ENCODE results near the gene TCTN1.
"Not testable (repeated sequence)": the region's sequence is repeated elsewhere in the genome, so short reads cannot be mapped to it uniquely, and the experiment has no call there.

Gene TCTN1

DNA sequence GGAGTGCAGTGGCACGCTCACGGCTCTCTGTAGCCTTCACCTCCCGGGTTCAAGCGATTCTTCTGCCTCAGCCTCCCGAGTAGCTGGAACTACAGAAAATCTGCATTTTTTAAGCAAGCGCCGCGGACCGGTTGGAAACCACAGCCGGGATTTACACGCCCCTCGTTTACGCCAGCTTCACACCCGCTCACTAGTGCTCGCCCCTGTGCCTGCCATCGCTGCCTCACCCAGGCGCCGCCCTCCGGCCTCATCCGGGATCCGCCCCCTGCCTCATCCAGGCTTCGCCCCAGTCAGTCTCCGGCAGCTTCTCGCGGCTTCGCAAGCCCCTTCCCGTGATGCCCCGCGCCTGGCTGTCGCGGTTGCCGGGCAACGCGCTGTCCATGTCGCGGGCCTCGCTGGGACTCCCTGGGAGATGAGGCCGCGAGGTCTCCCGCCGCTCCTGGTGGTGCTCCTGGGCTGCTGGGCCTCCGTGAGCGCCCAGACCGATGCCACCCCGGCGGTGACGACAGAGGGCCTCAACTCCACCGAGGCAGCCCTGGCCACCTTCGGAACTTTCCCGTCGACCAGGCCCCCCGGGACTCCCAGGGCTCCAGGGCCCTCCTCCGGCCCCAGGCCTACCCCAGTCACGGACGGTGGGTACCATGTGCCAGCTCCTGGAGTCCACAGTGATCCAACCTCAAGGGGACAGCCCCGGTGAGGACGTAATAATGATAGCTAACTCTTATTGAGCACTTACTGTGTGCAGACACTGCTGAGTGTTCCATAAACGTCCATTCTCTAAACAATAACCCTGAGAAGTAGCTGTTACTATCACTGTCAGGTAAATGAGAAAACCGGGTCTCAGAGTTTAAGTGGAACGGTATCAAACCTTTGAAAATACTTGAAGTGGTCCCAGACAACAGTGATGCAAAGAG lies at the start of gene TCTN1:
TCTN1 (plus strand) TSS at position 359 of the 914 bp plus-strand sequence; CDS start at position 413, 54 bp downstream.
- peak; percentile 96 to 97 (median 97) for DNase-seq

- no peak for DNase-seq
Observed at GRCh38 chr12:110564471-110564991, 49.4 kb upstream of the TCTN1 start.

DNA sequence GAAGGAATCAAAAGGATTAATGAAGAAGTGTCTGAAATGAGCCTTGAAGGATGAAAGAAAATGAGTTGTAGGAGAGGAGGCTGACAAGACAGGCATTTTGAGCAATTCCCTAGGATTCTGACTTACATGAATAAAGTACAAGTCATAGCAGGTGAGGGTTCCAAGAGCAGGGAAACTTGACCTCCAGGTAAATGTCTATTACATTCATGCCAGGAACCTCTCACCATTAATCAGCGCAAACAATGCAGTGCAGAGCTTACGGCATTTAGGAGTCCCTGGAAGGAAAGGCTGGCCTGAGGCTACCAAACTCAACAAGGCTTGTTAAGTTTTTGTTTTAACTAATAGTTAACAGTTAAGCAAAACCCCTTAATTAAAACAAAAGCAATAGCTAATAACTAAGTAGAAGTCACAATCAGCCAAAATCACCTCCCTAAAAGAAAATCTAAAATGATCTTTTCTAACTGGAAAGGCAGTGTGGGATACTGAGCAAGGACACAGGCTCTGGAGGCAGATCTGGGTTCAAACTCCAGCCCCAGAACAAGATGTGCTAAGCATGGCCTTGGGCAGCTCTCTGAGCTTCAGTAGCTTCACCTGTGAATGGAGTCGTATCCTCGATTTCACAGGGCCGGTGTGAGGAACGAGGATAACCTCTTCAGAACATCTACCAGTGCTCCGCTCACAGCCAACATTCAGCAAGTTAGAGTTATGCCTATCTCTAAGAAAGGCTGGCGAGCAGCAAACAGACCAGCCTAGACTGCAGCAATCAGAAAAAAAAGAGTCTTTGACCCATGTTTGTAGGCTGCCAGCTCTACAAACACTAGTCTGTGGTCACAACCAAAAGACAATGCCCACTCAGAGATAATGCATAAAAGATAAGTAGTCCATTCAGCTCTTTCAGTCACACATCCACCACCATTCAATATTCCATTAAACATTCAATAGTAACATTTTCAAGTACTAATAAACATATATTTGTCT lies 47.7 kb upstream of the TCTN1 start:
- DNase-seq = no peak

DNA sequence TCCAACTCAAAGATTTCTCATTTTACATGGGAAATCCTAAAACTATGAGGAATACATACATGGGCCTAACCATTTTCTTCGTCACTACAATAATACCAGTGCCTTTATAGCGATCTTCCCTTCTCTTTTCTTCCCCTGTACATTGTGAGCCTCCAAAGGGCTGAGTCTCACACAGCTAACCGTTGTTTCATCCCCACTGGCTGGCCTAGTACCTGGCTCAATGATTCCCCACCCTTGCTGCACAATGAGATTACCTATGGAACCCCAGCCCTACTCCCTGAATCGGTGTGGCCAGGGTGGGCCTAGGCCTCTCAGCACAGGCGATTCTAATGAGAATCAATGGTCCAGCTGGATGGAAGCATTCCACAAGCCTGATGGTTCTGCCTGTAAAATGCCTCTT lies 46.9 kb upstream of the TCTN1 start:
- peak in 1 of 3 donors; percentile 16 for DNase-seq

DNA sequence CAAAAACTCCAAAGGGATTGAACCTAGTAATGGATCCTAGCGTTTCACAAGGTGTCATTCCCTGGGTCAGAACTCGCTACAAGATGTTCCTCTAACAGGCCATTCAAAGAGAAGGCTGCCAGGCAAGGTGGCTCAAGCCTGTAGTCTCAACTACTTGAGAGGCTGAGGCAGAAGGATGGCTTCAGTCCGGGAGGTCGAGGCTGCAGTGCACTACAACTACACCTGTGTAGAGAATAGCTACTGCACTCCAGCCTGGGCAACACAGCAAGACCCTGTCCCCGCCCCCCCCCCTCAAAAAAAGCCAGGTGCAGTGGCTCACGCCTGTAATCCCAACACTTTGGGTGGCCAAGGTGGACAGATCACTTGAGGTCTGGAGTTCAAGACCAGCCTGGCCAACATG lies 45.2 kb upstream of the TCTN1 start:
- DNase-seq = peak in 1 of 3 donors; percentile 11

GRCh38 chr12:110569838-110570237 lies 44.1 kb upstream of the TCTN1 start:
- not testable (repeated sequence) for DNase-seq

- not testable (repeated sequence) for DNase-seq
Observed at GRCh38 chr12:110570798-110571197, 43.1 kb upstream of the TCTN1 start.

- no peak for DNase-seq
Observed at GRCh38 chr12:110574044-110574443, 39.9 kb upstream of the TCTN1 start.

DNA sequence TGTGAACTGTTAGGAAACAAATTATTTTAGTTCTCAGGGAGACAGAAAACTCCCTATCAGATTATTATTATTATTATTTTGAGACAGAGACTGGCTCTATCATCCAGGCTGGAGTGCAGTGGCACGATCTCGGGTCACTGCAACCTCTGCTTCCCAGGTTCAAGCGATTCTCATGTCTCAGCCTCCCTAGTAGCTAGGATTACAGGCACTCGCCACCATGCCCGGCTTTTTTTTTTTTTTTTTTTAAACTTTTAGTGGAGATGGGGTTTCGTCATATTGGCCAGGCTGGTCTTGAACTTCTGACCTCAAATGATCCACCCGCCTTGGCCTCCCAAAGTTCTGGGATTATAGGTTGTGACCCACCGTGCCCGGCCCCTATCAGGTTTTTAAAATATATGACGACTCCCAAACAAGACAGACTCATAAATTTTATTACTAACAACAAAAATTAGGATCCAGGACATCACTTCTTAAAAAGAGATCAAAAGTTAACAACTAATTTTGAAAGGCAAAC lies 39.2 kb upstream of the TCTN1 start:
- DNase-seq = not testable (repeated sequence)

DNA sequence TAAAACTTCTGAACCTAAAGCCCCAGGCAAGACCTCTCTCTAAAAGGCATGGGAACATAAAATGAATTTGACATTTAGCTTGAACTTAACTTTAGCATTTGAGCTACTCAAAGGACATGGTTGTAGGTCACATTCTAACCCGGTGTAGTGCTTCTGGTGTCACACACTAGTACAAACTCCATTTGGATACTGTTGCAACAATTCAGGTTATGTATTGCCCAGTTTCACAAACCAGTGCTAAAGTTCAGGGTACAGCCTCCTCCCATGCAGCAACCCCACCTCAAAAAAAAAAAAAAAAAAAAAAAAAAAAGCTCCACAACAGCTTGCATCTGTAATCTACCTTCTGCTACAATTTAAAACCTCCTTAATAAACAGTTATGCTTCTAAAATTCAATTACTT lies 38.6 kb upstream of the TCTN1 start:
- DNase-seq = no peak

DNA sequence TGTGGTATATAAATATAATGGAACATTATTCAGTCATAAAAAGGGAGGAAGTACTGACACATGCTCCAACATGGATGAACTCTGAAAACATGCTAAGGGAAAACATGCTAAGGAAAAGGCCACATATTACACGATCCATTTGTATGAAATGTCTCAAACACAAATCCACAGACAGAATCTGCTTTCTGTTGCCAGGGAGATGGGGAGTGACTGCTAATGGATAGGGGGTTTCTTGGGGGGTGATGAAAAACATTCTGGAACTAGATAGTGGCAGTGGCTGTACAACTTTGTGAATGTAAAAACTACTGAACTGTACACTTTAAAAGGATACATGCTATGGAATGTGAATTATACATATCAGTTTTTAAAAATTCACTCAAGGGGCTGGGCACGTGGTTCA lies 37.4 kb upstream of the TCTN1 start:
- no peak for DNase-seq

DNA sequence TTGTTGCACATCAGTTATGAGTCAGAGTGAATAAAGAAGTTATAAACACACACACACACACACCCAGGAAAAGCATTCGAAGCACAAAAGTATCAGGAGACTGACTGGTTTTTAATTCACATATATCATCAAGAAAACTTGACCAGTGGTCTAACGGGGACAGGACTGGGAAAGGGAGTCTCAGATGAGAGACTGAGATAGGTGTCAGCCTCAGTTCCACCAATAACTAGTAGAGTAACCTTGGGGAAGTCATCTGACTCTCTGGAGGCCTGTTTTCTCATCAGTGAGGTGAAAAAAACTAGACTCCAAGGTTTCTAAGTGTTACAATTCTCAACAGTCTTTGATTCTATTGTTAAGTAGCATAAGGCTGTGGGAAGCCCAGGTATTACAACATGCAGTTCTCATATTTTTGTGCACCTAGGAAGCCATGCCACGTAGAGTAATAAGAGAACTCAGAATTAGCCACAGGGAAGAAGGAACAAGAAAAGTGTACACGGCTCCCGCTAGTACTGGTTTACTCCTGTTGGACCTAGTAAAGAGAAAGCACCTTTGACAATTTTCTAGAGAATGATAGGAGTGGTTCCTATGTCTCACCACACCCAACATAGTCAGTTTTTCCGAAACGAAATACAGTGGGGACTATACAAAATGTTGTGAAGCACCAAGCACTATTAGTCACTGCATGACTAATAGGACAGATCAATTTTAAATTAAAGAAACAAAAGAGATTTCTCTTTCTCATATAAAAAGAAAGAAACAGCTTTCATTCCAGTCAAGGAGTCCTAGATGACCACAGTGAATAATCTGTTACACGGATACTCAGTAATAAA lies 35.9 kb upstream of the TCTN1 start:
- peak; percentile 80 to 96 (median 91) for DNase-seq

DNA sequence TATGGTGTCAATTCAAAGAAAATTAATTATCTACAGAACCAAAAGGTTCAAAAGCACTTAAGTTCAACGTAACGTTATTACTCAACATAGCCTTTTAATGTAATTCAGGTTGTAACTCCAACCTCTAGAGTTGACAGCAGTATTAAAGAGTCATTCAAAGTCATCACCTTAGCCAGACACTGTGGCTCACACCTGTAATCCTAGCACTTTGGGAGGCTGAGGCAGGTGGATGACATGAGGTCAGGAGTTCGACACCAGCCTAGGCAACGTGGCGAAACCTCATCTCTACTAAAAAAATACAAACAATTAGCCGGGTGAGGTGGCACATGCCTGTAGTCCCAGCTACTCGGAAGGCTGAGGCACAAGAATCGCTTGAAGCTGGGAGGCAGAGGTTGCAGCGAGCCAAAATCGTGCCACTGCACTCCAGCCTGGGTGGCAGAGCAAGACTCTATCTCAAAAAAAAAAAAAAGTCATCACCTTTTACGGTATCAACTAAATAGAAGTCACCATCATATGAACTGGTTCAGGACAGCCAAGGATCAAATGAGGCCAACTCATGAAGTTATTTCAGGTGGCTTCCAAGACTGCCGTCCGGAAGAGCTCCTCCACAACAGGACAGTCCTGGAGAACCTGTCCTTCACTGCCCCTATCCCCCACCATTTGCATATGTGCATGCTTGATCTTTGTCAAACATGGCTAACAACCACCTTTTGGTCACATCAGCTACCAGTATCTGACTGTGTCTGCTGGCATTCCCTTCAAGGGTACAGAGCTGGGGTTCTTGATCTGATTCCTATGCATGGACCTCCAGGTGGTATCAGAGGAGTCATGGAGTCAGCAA lies 35.0 kb upstream of the TCTN1 start:
- no peak for DNase-seq

DNA sequence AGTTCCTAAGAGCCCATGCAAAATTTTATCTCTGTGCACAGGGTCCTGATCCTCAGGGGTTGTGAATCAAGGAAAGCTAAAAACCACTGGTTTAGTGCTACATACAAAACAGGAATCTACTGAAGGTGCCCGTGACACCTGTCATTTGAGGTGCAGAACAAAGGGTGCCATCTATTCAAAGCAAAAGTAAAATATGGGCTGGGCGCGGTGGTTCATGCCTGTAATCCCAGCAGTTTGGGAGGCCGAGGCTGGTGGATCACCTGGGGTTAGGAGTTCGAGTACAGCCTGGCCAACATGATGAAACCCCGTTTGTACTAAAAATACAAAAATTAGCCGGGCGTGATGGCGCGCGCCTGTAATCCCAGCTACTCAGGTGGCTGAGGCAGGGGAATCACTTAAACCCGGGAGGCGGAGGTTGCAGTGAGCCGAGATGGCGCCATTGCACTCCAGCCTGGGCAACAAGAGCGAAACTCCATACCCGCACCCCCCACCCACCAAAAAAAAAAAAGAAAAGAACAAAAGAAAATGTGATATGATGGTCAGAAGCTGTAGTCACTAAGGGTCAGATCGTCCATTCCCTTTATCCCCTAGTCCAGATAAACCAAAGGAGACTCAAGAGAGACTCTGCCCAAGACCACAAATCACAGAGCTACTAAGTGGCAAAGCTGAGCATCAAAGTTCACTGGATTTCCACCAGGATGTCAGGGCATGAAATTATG lies 34.2 kb upstream of the TCTN1 start:
- no peak for DNase-seq

GRCh38 chr12:110581931-110582275 lies 32.0 kb upstream of the TCTN1 start:
- no peak for DNase-seq

DNA sequence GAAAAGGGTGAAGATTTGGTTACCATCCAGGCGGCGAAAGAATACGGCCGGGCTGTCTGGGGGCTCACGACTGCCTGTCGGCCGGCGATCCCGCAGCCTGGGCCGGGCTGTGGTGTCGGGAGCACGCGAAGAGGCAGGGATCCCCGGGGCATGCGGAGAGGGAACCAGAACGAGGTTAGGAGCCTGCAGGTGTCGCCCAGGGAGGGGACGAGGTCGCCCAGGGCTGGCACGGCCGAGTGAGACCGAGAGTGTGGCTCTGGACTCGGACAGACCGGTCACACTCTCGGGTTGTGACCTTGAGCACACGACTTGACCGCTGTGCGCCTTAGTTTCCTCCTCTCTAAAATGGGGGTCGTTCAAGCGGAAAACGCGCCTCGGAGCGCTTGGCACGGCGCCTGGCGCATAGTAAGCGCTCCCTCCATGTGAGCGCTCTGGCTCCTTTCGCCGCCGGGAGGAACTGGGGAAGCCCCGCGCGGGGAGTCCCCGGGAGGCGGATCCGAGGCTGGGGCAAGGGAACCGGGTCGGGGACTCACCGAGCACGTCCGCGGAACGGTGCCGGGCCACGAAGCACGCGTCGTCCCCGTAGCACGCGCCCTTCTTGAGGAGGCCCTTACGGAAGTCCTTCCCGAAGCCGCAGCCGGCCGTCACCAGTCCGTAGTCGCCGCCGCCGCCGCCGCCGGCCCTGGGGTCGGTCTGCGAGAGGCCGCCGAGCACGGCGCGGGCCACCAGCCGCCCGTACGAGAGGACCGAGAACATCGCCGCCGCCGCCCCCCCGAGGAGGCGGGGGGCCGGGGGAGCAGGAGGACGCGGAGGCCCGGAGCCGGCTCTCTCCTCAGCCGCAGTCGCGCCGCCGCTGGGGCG lies 31.4 kb upstream of the TCTN1 start:
- DNase-seq = peak; percentile 89 to 96 (median 90)

DNA sequence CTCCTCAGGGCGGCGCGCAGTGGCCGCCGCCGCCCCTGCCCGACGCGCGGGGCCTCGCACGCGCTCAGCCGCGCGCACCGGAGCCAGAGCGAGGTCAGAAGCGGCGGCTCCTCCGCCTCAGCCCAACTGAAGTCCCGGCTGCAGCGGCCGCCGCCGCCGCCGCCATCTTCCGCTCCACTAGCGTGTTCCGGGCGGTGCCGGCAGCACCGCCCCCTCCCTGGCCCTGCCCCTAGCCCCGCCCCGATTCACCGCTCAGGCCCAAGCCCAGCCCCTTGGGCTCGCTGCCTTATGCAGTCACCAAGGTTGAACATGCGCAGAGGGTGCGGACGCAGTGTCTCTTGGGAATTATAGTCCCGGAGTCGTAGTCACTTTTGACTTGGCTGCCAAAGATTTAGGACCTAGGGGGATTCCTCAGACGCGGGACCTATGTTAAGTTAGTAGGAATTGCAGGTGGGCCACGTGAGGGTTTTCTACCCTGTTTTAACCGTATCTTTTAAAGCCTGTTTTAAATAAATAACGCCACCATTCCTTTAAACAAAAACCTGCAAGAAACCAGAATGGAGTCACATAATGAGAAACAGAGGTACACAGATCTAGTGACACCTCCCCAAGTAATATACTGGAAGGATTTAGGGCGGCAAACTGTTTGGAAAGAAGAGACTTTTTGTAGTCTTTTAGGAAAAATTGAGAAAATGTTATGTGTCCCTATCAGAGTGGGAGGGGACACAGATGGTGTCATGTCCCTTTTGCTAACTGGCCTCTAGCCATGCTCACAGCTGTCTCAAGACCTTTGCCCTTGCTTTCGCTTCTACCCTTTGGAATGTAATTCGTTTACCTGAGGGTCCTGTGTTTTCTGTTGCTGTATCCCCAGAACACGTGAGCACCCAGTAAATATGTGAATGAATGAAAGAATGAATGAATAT lies 30.5 kb upstream of the TCTN1 start, which contains the start of gene PPTC7:
PPTC7 (minus strand) TSS at position 182 of the 923 bp plus-strand sequence. CDS start 287 bp downstream, outside the sequence.
- DNase-seq = peak; percentile 98 to 99 (median 98)

DNA sequence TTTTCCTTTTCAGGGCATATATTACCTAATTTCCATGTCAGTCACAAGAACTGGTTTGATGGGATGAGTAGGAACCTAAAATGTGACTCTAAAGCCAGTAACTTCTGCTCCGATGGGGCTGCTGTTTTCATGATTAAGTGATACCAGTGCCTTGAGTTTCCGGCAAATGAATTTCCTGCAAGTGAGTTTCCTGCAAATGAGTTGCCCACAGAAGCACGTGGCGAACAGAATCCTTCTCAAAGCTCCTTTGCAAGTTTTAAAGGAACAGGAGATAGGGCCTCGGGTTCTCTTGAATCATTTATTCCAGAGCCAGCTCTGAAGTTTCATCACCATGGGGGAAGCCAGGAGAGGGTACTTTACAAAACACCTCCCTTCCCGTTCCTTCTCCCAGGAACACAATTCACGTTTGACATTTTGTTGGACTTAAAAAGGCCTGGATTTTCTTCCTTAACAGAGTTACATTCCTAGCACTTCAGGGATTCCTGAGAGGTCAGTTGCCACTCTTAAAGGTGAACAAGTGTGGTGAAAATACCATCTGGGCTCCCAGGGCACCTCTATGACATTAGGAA lies 28.6 kb upstream of the TCTN1 start:
- peak; percentile 76 to 94 (median 80) for DNase-seq
